OCI-LY1 (cell line): ENCODE results near the gene POLR2A.

Source experiments
- H2AFZ ChIP-seq: fragments of 200-600 bp; sonication (generic), shearing (Covaris generic); 2 replicates; pipeline ENCODE4 v1.6.0; 2014; ENCODE audit warnings: antibody characterized with exemption, mild to moderate bottlenecking, low read length
- H3F3A ChIP-seq: fragments of 200-600 bp; sonication (generic), shearing (Covaris generic); 2 replicates; pipeline ENCODE4 v1.6.0; 2014; ENCODE audit warnings: mild to moderate bottlenecking, antibody characterized with exemption, low read length, moderate library complexity; ENCODE audit not compliant: insufficient read depth
- H3K27ac ChIP-seq: fragments of 200-600 bp; sonication (generic); 2 replicates; pipeline ENCODE4 v1.5.1; 2014; ENCODE audit warnings: low read length, mixed run types, mild to moderate bottlenecking, low read depth; ENCODE audit not compliant: poor library complexity, severe bottlenecking
- H3K27me3 ChIP-seq: fragments of 200-600 bp; sonication (generic); 2 replicates; pipeline ENCODE4 v1.6.0; 2014; ENCODE audit warnings: antibody characterized with exemption, mild to moderate bottlenecking, low read length, moderate library complexity; ENCODE audit not compliant: insufficient read depth
- H3K36me3 ChIP-seq: fragments of 200-600 bp; sonication (generic); 2 replicates; pipeline ENCODE4 v1.6.1; 2014; ENCODE audit warnings: mild to moderate bottlenecking, antibody characterized with exemption, low read length, moderate library complexity, mixed read lengths; ENCODE audit not compliant: insufficient read depth
- H3K4me1 ChIP-seq: fragments of 200-600 bp; sonication (generic); 2 replicates; pipeline ENCODE4 v1.5.1; 2014; ENCODE audit warnings: mild to moderate bottlenecking, low read length, moderate library complexity; ENCODE audit not compliant: insufficient read depth, severe bottlenecking
- H3K4me2 ChIP-seq: fragments of 200-600 bp; sonication (generic), shearing (Covaris generic); 2 replicates; pipeline ENCODE4 v1.6.1; 2014; ENCODE audit warnings: low read length
- H3K4me3 ChIP-seq: fragments of 200-600 bp; sonication (generic); 2 replicates; pipeline ENCODE4 v1.5.1; 2014; ENCODE audit warnings: low read length, low read depth, mild to moderate bottlenecking, mixed read lengths; ENCODE audit not compliant: poor library complexity, severe bottlenecking
- H3K79me2 ChIP-seq: fragments of 200-600 bp; shearing (Covaris generic); 2 replicates; pipeline ENCODE4 v1.6.1; 2016; ENCODE audit warnings: mixed run types, low read length, mixed read lengths; ENCODE audit not compliant: insufficient read depth
- H3K9ac ChIP-seq: fragments of 200-600 bp; sonication (generic), shearing (Covaris generic); 2 replicates; pipeline ENCODE4 v1.6.1; 2014; ENCODE audit warnings: mild to moderate bottlenecking, low read length, mixed read lengths
- H3K9me2 ChIP-seq: fragments of 200-600 bp; sonication (generic), shearing (Covaris generic); 2 replicates; pipeline ENCODE4 v1.6.1; 2014; ENCODE audit warnings: low read depth, mild to moderate bottlenecking, low read length, mixed read lengths
- H3K9me3 ChIP-seq: fragments of 200-600 bp; shearing (Covaris generic); 2 replicates; pipeline ENCODE4 v1.6.1; 2014; ENCODE audit warnings: low read length, mixed read lengths
- H4K20me1 ChIP-seq: fragments of 200-600 bp; sonication (generic), shearing (Covaris generic); 2 replicates; pipeline ENCODE4 v1.6.0; 2016; ENCODE audit warnings: mild to moderate bottlenecking, low read length; ENCODE audit not compliant: insufficient read depth
- CTCF ChIP-seq: fragments of 200-600 bp; sonication (generic), shearing (Covaris generic); IDR thresholded peaks from 2 replicates; pipeline ENCODE4 v1.5.1; 2017; ENCODE audit warnings: mild to moderate bottlenecking, antibody characterized with exemption, low read length, moderate library complexity, mixed read lengths
- EZH2 ChIP-seq: fragments of 200-600 bp; sonication (generic), shearing (Covaris generic); IDR thresholded peaks from 2 replicates; pipeline ENCODE4 v1.8.0; 2017; ENCODE audit warnings: borderline replicate concordance, mixed run types, mild to moderate bottlenecking, antibody characterized with exemption, low read length, moderate library complexity, mixed read lengths

POLR2A gene

GRCh38 chr17:7466318-7466638, 17.9 kb upstream of the POLR2A start:
- Histone ChIP-seq H3K36me3 (peaks cover 30% of the 10 kb centered on the region), H3K27me3 (no peaks in the 10 kb centered on the region), H3K9me2 (no peaks in the 10 kb centered on the region), H3K4me2 (no peak overlapping the region), H3K79me2 (no peaks in the 10 kb centered on the region), H3K27ac (peak overlapping the region; percentile 80), H3K4me1 (peaks cover 20% of the 10 kb centered on the region), H2AFZ (no peak overlapping the region), H3K9ac (no peak overlapping the region), H3F3A (no peaks in the 10 kb centered on the region), H3K9me3 (no peaks in the 10 kb centered on the region), H4K20me1 (no peaks in the 10 kb centered on the region), H3K4me3 (no peak overlapping the region)
- no peak for TF ChIP-seq CTCF
- no peak for TF ChIP-seq EZH2

- Histone ChIP-seq H3K9me3 (no peaks in the 10 kb centered on the region), H3K4me2 (peak overlapping the region; percentile 12; the same call in 1 of the 2 replicates), H2AFZ (no peak overlapping the region), H3K4me1 (peaks cover 20% of the 10 kb centered on the region), H4K20me1 (no peaks in the 10 kb centered on the region), H3F3A (no peaks in the 10 kb centered on the region), H3K79me2 (no peaks in the 10 kb centered on the region), H3K27ac (peak overlapping the region; percentile 80), H3K36me3 (peaks cover 25% of the 10 kb centered on the region), H3K9ac (no peak overlapping the region; the same call in 1 of the 2 replicates), H3K9me2 (no peaks in the 10 kb centered on the region), H3K4me3 (no peak overlapping the region), H3K27me3 (no peaks in the 10 kb centered on the region)
- no peak for TF ChIP-seq CTCF
- TF ChIP-seq EZH2 = no peak
These were observed 17.4 kb upstream of the POLR2A start for GRCh38 chr17:7466639-7467341.

GRCh38 chr17:7467498-7467897, 16.7 kb upstream of the POLR2A start:
- Histone ChIP-seq H3K27me3 (no peaks in the 10 kb centered on the region), H3F3A (no peaks in the 10 kb centered on the region), H3K9me3 (no peaks in the 10 kb centered on the region), H3K9ac (no peak overlapping the region; the same call in 1 of the 2 replicates), H3K4me3 (no peak overlapping the region), H4K20me1 (no peaks in the 10 kb centered on the region), H3K79me2 (no peaks in the 10 kb centered on the region), H3K9me2 (no peaks in the 10 kb centered on the region), H3K36me3 (peaks cover 24% of the 10 kb centered on the region), H3K27ac (peak overlapping the region; percentile 80), H3K4me1 (peaks cover 20% of the 10 kb centered on the region), H3K4me2 (peak overlapping the region; percentile 12; the same call in 1 of the 2 replicates), H2AFZ (no peak overlapping the region)
- TF ChIP-seq EZH2 = no peak
- no peak for TF ChIP-seq CTCF
